NT2/D1 (cell line): Measurements from ENCODE around the gene SCN10A.

Experiments used
- YY1 ChIP-seq: IDR thresholded peaks from 2 replicates; pipeline ENCODE4 v1.6.1; 2011; ENCODE audit not compliant: insufficient read length, insufficient read depth
- ZNF274 ChIP-seq: IDR thresholded peaks from 2 replicates; pipeline ENCODE4 v1.6.1; 2011; ENCODE audit warnings: mild to moderate bottlenecking, low read depth, low read length

DNA sequence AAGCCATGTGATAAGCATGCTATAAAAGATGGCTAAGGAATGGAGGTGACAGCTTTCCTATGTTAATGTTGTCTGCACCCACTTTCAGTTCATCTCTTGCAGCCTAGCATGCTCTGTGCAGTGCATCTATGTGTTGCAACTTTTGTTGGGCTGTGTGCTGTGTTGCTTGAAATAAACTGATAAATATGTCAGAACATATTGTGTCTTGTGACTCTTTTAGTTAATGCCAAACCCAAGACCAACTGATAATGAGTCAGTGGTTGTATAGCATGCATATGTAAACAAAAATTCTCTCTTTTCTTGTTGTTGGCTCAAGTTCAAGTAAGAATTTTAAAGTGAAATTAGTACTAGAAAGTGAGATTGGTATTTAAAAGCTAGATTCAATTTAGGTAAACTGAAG is 37.0 kb upstream of the SCN10A start:
- TF ChIP-seq ZNF274 (no peak), YY1 (no peak)
